C4-2B (cell line): ENCODE results near the gene JADE1.

Source experiments
- H3K27ac ChIP-seq: fragments of 450-650 bp; 2 replicates; pipeline ENCODE4 v1.5.1; 2017
- ZFX ChIP-seq: fragments of 450-650 bp; IDR thresholded peaks from 2 replicates; pipeline ENCODE4 v1.6.1; 2017
- TF ChIP-seq, protein P1 (sequence below): fragments of 450-650 bp; conservative IDR thresholded peaks from 2 replicates; pipeline ENCODE4 v1.5.1; 2017; ENCODE audit warnings: mild to moderate bottlenecking

Gene JADE1

GRCh38 chr4:128866269-128866668, 56.8 kb downstream of the JADE1 start:
- H3K27ac ChIP-seq: no peak overlapping the region
- TF ChIP-seq, protein P1, sequence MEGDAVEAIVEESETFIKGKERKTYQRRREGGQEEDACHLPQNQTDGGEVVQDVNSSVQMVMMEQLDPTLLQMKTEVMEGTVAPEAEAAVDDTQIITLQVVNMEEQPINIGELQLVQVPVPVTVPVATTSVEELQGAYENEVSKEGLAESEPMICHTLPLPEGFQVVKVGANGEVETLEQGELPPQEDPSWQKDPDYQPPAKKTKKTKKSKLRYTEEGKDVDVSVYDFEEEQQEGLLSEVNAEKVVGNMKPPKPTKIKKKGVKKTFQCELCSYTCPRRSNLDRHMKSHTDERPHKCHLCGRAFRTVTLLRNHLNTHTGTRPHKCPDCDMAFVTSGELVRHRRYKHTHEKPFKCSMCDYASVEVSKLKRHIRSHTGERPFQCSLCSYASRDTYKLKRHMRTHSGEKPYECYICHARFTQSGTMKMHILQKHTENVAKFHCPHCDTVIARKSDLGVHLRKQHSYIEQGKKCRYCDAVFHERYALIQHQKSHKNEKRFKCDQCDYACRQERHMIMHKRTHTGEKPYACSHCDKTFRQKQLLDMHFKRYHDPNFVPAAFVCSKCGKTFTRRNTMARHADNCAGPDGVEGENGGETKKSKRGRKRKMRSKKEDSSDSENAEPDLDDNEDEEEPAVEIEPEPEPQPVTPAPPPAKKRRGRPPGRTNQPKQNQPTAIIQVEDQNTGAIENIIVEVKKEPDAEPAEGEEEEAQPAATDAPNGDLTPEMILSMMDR: no peak
- TF ChIP-seq ZFX: no peak

DNA sequence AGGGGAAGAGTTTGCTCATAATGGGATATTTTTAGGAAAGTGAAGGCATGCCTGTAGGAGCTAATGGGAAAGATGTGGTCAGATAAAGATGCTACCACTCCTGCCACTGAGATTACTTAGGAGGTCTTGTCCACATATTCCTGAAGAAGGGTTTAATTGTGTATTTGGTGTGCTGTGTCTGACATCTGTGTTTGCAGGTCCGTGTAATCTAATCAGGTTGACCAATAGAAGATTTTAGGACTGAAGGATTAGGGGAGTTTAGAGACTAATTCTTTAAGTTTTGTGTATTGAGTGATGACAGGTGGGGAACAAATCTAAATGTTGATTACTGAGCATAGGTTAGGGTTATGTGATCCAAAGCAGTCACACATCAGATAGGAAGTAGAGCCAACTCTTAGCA, 57.2 kb downstream of the JADE1 start:
- TF ChIP-seq ZFX: no peak
- TF ChIP-seq, protein P1: no peak
- H3K27ac ChIP-seq: no peak overlapping the region

DNA sequence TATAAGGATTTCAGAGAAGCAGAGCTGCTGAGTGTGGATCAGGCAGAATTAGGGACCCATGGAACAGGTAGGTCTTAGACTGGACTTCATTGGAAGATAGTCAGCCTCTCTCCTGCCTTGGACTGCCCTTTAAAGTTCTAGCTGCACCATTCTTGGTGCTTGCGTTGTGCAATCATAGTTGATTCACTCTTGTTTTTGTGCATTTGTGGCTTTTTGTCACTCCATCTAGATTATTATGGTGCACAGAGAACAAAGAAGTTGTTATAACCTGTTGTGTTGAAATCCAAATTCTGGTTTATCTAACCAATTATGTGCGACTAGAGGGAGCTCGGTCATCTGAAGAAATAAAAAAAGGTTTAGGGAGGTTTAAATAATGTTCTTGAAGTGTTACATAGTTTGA, 59.3 kb downstream of the JADE1 start:
- TF ChIP-seq ZFX: no peak
- TF ChIP-seq, protein P1: no peak
- no peak overlapping the region for H3K27ac ChIP-seq

DNA sequence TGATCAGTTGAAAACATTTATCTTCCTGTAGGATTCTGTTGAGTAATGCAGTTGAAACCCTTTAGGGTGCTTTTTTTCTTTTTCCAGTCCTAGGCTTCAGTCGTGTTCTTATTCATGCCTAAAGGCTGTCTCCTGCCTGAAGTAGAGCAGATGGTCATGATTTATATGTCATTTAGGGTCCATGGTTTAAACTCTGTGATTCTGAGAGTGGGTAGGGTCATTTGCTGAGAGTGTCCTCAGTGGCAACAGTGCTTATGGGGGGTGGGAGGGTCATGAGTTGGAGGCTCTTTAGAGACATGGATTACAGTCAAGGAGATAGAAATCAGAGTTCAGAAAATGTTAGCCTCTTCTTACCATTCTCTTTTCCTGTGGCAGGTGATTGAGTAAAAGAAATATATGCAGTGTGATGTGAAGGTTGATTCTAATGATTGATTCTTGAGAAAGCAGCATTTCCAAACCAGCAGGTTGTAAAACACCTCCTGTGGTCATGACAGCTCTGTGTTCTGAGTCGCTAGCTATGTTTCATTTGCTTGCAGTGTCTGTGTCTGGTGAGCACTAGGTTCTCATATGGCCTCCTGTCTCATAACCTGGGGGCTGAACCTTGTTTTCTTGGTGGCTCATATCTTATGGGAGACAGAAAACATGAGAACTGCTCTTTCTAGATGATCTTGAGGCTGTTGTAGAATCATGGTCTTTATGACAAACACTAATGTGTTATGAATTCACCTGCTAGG, 60.4 kb downstream of the JADE1 start:
- H3K27ac ChIP-seq: no peak overlapping the region
- TF ChIP-seq, protein P1: no peak
- no peak for TF ChIP-seq ZFX

DNA sequence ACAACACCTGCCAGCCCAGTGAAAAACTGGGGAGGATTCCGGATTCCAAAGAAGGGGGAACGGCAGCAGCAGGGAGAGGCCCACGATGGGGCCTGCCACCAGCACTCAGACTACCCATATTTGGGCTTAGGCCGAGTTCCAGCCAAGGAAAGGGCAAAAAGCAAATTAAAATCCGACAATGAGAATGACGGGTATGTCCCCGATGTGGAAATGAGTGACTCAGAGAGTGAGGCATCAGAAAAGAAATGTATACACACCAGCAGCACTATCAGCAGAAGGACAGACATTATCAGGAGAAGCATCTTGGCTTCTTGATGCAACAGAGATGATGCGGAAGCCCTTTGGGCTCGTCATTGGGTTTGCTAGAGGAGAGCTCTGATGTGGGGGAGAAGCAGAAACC, 62.4 kb downstream of the JADE1 start:
- TF ChIP-seq, protein P1: no peak
- TF ChIP-seq ZFX: no peak
- no peak overlapping the region for H3K27ac ChIP-seq

DNA sequence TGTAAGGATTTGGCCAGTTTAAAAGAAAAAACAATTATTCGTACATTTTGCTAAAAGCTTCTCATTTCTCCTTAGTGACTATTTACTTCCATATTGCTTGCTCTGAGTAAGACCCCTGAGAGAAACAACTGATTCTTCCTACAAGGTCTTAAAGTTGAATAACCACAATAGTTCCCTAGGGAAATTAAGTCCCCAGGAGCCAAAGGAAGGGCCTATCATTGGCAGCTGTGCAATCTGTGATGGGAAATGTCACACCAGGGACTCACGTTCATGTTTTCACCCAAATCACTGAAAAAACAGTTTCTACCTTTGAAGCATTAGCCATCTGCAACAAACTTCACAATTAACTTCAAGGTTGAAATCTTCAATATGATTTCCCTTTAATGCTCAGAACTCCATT, 66.7 kb downstream of the JADE1 start:
- TF ChIP-seq, protein P1: no peak
- TF ChIP-seq ZFX: no peak

DNA sequence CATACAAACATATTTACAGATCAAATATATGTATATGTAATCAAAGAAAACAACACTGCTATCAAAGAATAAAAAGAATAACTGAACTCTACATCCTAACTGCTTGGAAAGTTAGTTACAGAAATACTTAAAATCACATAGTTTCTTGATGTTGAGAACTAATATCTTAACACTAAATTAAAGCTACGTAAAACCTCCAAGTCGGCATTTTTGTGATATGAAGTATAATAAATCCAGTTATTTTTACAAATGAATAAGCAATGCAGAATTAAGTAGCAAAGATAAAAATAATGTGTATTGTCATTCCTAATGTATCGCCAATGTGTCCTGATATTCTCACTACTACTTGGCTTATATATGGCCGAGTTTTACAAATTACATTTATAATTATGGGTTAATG, 68.4 kb downstream of the JADE1 start:
- TF ChIP-seq, protein P1: no peak
- no peak for TF ChIP-seq ZFX
- H3K27ac ChIP-seq: no peak overlapping the region

More for the DNA sequence above, 66.7 kb downstream of the JADE1 start:
- no peak overlapping the region for H3K27ac ChIP-seq
